PFSK-1 (cell line): Measurements from ENCODE around the gene ITSN2.

ENCODE experiments used
- POLR2AphosphoS5 ChIP-seq: IDR thresholded peaks from 2 replicates; pipeline ENCODE4 v1.6.1; 2012; ENCODE audit warnings: low read depth, mild to moderate bottlenecking, control low read depth, low read length, moderate library complexity
- SIN3A ChIP-seq: IDR thresholded peaks from 2 replicates; pipeline ENCODE4 v1.6.1; 2012; ENCODE audit warnings: mild to moderate bottlenecking, low read length, moderate library complexity, borderline replicate concordance; ENCODE audit not compliant: insufficient read depth
- TAF1 ChIP-seq: IDR thresholded peaks from 2 replicates; pipeline ENCODE4 v1.6.1; 2012; ENCODE audit warnings: low read length, control low read depth, borderline replicate concordance; ENCODE audit not compliant: insufficient read depth
- TF ChIP-seq, protein P1 (sequence below), 2 experiments: IDR thresholded peaks; 2 replicates each; pipeline versions ENCODE4 v1.6.1 to v1.8.0; 2011 to 2012; ENCODE audit warnings: low read depth in 2 of 2, low read length in 2 of 2, control low read depth in 1 of 2, inconsistent platforms in 1 of 2, mild to moderate bottlenecking in 1 of 2, moderate library complexity in 1 of 2; ENCODE audit not compliant: insufficient read depth in 1 of 2

DNA sequence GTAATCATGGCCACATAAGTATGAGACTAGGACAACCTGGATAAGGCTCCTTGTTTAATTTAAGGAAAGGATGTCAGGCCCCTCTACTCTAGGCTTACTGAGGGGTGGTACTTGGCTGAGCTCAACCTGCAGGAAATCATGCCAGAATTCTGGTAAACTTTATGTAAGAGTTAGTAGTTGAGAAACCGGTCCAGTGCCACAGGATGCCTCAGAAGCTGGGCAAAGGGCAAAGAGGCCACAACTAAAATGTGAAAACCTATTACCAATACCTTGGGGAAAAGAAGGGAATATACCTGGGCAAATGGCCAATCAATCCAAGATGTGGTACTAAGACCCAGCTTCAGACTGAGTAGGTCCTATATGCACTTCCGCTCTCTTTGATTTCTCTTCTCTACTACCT is 86.7 kb downstream of the ITSN2 start:
- TF ChIP-seq TAF1, result no peak
- TF ChIP-seq, protein P1, sequence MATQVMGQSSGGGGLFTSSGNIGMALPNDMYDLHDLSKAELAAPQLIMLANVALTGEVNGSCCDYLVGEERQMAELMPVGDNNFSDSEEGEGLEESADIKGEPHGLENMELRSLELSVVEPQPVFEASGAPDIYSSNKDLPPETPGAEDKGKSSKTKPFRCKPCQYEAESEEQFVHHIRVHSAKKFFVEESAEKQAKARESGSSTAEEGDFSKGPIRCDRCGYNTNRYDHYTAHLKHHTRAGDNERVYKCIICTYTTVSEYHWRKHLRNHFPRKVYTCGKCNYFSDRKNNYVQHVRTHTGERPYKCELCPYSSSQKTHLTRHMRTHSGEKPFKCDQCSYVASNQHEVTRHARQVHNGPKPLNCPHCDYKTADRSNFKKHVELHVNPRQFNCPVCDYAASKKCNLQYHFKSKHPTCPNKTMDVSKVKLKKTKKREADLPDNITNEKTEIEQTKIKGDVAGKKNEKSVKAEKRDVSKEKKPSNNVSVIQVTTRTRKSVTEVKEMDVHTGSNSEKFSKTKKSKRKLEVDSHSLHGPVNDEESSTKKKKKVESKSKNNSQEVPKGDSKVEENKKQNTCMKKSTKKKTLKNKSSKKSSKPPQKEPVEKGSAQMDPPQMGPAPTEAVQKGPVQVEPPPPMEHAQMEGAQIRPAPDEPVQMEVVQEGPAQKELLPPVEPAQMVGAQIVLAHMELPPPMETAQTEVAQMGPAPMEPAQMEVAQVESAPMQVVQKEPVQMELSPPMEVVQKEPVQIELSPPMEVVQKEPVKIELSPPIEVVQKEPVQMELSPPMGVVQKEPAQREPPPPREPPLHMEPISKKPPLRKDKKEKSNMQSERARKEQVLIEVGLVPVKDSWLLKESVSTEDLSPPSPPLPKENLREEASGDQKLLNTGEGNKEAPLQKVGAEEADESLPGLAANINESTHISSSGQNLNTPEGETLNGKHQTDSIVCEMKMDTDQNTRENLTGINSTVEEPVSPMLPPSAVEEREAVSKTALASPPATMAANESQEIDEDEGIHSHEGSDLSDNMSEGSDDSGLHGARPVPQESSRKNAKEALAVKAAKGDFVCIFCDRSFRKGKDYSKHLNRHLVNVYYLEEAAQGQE (IDR thresholded peaks at IDR 0.05; ENCODE audit: insufficient read depth in 1 of 2, low read depth in 2 of 2, low read length in 2 of 2), result no peak
- TF ChIP-seq POLR2AphosphoS5, result no peak
- no peak for TF ChIP-seq SIN3A
